Measurements from ENCODE around the gene ANK2.

Gene ANK2

GRCh38 chr4:113398441-113399143 is 349.1 kb downstream of the ANK2 start:
- DNase-seq (ENCODE audit: low read depth), result no peak

GRCh38 chr4:113404167-113404571 is 354.7 kb downstream of the ANK2 start:
- no peak for DNase-seq (ENCODE audit: low read depth)

- DNase-seq (ENCODE audit: low read depth), result no peak
Observed at GRCh38 chr4:113404841-113405240, 355.4 kb downstream of the ANK2 start.

GRCh38 chr4:113405874-113406722 is 356.6 kb downstream of the ANK2 start:
- DNase-seq (ENCODE audit: low read depth), result no peak

GRCh38 chr4:113406723-113407016 is 357.2 kb downstream of the ANK2 start:
- no peak for DNase-seq (ENCODE audit: low read depth)

- no peak for DNase-seq (ENCODE audit: low read depth)
Observed at GRCh38 chr4:113407409-113407808, 358.0 kb downstream of the ANK2 start.

- no peak for DNase-seq (ENCODE audit: low read depth)
Observed at GRCh38 chr4:113409181-113409580, 359.7 kb downstream of the ANK2 start.

GRCh38 chr4:113410686-113411085 is 361.2 kb downstream of the ANK2 start:
- no peak for DNase-seq (ENCODE audit: low read depth)

- no peak for DNase-seq (ENCODE audit: low read depth)
Observed at GRCh38 chr4:113411496-113411938, 362.1 kb downstream of the ANK2 start.

- no peak for DNase-seq (ENCODE audit: low read depth)
Observed at GRCh38 chr4:113419631-113420030, 370.2 kb downstream of the ANK2 start.

GRCh38 chr4:113420938-113421337 is 371.5 kb downstream of the ANK2 start:
- no peak for DNase-seq (ENCODE audit: low read depth)

- no peak for DNase-seq (ENCODE audit: low read depth)
Observed at GRCh38 chr4:113423631-113424030, 374.2 kb downstream of the ANK2 start.

GRCh38 chr4:113433116-113433515 is 383.7 kb downstream of the ANK2 start:
- no peak for DNase-seq (ENCODE audit: low read depth)
